Mesenchymal stem cell (in vitro differentiated cells and primary cell): Measurements from ENCODE around the gene EXD3.

ENCODE experiments used
- DNase-seq: peaks from one replicate; pipeline ENCODE4 v3.0.0-alpha.2; 2013
- H2AFZ ChIP-seq: one replicate; pipeline ENCODE4 v1.6.1; 2013; ENCODE audit warnings: low read depth, mild to moderate bottlenecking, control low read depth, inconsistent platforms, low read length, moderate library complexity
- H2AK5ac ChIP-seq: 2 replicates; pipeline ENCODE4 v1.6.1; 2013; ENCODE audit warnings: low read length, moderate library complexity, mild to moderate bottlenecking, inconsistent platforms; ENCODE audit not compliant: severe bottlenecking
- H2BK120ac ChIP-seq: one replicate; pipeline ENCODE4 v1.6.1; 2013; ENCODE audit warnings: low read depth, mild to moderate bottlenecking, inconsistent platforms, low read length, moderate library complexity
- H2BK12ac ChIP-seq, 2 experiments: one replicate each; pipeline ENCODE4 v1.6.1; 2013; ENCODE audit warnings: inconsistent platforms in 2 of 2, low read length in 2 of 2, mild to moderate bottlenecking in 2 of 2, moderate library complexity in 2 of 2, control low read depth in 1 of 2
- H2BK15ac ChIP-seq: one replicate; pipeline ENCODE4 v1.6.1; 2013; ENCODE audit warnings: mild to moderate bottlenecking, low read depth, inconsistent platforms; ENCODE audit not compliant: poor library complexity, severe bottlenecking
- H2BK5ac ChIP-seq: 2 replicates; pipeline ENCODE4 v1.6.1; 2013; ENCODE audit warnings: low read depth, mild to moderate bottlenecking, low read length, control low read depth, inconsistent platforms; ENCODE audit not compliant: poor library complexity, severe bottlenecking
- H3K14ac ChIP-seq, 2 experiments: one replicate each; pipeline ENCODE4 v1.6.1; 2013; ENCODE audit warnings: inconsistent platforms in 2 of 2, low read length in 2 of 2, control low read depth in 1 of 2, mild to moderate bottlenecking in 1 of 2, moderate library complexity in 1 of 2
- H3K18ac ChIP-seq, 2 experiments: one replicate each; pipeline ENCODE4 v1.6.1; 2013; ENCODE audit warnings: inconsistent platforms in 2 of 2, low read length in 2 of 2, control low read depth in 1 of 2, low read depth in 1 of 2, mild to moderate bottlenecking in 1 of 2
- H3K23ac ChIP-seq, 2 experiments: one replicate each; pipeline ENCODE4 v1.6.1; 2013; ENCODE audit warnings: inconsistent platforms in 2 of 2, low read length in 2 of 2, mild to moderate bottlenecking in 2 of 2, moderate library complexity in 2 of 2, control low read depth in 1 of 2
- H3K27ac ChIP-seq: 2 replicates; pipeline ENCODE4 v1.5.1; 2013; ENCODE audit warnings: mild to moderate bottlenecking, moderate library complexity, low read length, control low read depth, inconsistent platforms; ENCODE audit not compliant: poor library complexity, severe bottlenecking
- H3K27me3 ChIP-seq, 2 experiments: 2 replicates each; pipeline versions ENCODE4 v1.6.1 to v1.7.0; 2013; ENCODE audit warnings: low read length in 2 of 2, mild to moderate bottlenecking in 2 of 2, moderate library complexity in 2 of 2, control low read depth in 1 of 2, inconsistent platforms in 1 of 2; ENCODE audit not compliant: control insufficient read depth in 1 of 2, insufficient read depth in 1 of 2
- H3K36me3 ChIP-seq, 2 experiments: 2 replicates each; pipeline versions ENCODE4 v1.6.1 to v1.7.0; 2013; ENCODE audit warnings: low read length in 2 of 2, control low read depth in 1 of 2, inconsistent platforms in 1 of 2, low read depth in 1 of 2, mild to moderate bottlenecking in 1 of 2; ENCODE audit not compliant: insufficient read depth in 2 of 2, control insufficient read depth in 1 of 2
- H3K4ac ChIP-seq, 2 experiments: one replicate each; pipeline ENCODE4 v1.6.1; 2013; ENCODE audit warnings: inconsistent platforms in 2 of 2, low read length in 2 of 2, mild to moderate bottlenecking in 2 of 2, moderate library complexity in 2 of 2, control low read depth in 1 of 2, low read depth in 1 of 2
- H3K4me1 ChIP-seq: 2 replicates; pipeline ENCODE4 v1.6.1; 2013; ENCODE audit warnings: low read depth, low read length, control low read depth; ENCODE audit not compliant: control insufficient read depth, insufficient read depth
- H3K4me2 ChIP-seq: 2 replicates; pipeline ENCODE4 v1.6.1; 2013; ENCODE audit warnings: low read length, mild to moderate bottlenecking, inconsistent platforms; ENCODE audit not compliant: poor library complexity, severe bottlenecking
- H3K4me3 ChIP-seq, 2 experiments: 2 replicates each; pipeline versions ENCODE4 v1.5.1 to v1.7.0; 2013; ENCODE audit warnings: low read length in 2 of 2, mild to moderate bottlenecking in 2 of 2, control low read depth in 1 of 2, low read depth in 1 of 2; ENCODE audit not compliant: insufficient read depth in 1 of 2
- H3K79me1 ChIP-seq: replicated peaks from 2 replicates; pipeline ENCODE4 v1.6.1; 2013; ENCODE audit warnings: mild to moderate bottlenecking, control low read depth, low read length, inconsistent platforms; ENCODE audit not compliant: poor library complexity, severe bottlenecking
- H3K9ac ChIP-seq: 2 replicates; pipeline ENCODE4 v1.7.0; 2013; ENCODE audit warnings: mild to moderate bottlenecking, low read length, moderate library complexity
- H3K9me3 ChIP-seq: 2 replicates; pipeline ENCODE4 v1.7.0; 2013; ENCODE audit warnings: mild to moderate bottlenecking, low read length; ENCODE audit not compliant: control insufficient read depth
- H4K8ac ChIP-seq: one replicate; pipeline ENCODE4 v1.6.1; 2013; ENCODE audit warnings: inconsistent platforms, mild to moderate bottlenecking, low read length, moderate library complexity
- H4K91ac ChIP-seq: one replicate; pipeline ENCODE4 v1.6.1; 2013; ENCODE audit warnings: mild to moderate bottlenecking, low read length, inconsistent platforms
- WGBS: methylation state at CpG from one replicate; pipeline ENCODE4 v1.1.7; 2013; ENCODE audit warnings: mixed read lengths; 5-methylcytosine and 5-hydroxymethylcytosine counted together

EXD3 gene

GRCh38 chr9:137266585-137267453, 156.1 kb downstream of the EXD3 start:
- Histone ChIP-seq H4K91ac (peak overlapping the region; percentile 57), H3K4me3 (no peak overlapping the region), H2BK5ac (no peak overlapping the region), H3K4me1 (peaks cover 21% of the 10 kb centered on the region), H2AK5ac (no peak overlapping the region), H4K8ac (peak overlapping the region; percentile 46), H3K23ac (no peak overlapping the region), H3K18ac (peak overlapping the region; percentile 9 to 37), H2BK15ac (peak overlapping the region; percentile 12), H3K79me1 (peaks cover 45% of the 10 kb centered on the region), H3K4ac (peak overlapping the region in 1 of 2 experiments; percentile 37), H3K27me3 (no peaks in the 10 kb centered on the region), H3K14ac (peak overlapping the region in 1 of 2 experiments; percentile 47), H3K36me3 (peaks cover 70 to 86% of the 10 kb centered on the region in 2 experiments), H3K4me2 (no peak overlapping the region), H2AFZ (no peak overlapping the region), H3K9ac (no peak overlapping the region), H2BK120ac (peak overlapping the region; percentile 66), H2BK12ac (peak overlapping the region; percentile 69 to 75), H3K9me3 (no peaks in the 10 kb centered on the region), H3K27ac (no peak overlapping the region)
- no peak for DNase-seq
- WGBS: 94% methylated on average over 32 of the region's 34 CpGs

- no peak overlapping the region for H3K4me3 ChIP-seq
- peak overlapping the region; percentile 25 for H4K91ac ChIP-seq
- peaks cover 67 to 83% of the 10 kb centered on the region in 2 experiments for H3K36me3 ChIP-seq
- DNase-seq: no peak
- no peak overlapping the region for H3K9ac ChIP-seq
- H3K4me1 ChIP-seq: peaks cover 23% of the 10 kb centered on the region
- no peak overlapping the region for H2BK120ac ChIP-seq
- H3K9me3 ChIP-seq: no peaks in the 10 kb centered on the region
- no peak overlapping the region for H2BK5ac ChIP-seq
- H3K23ac ChIP-seq: no peak overlapping the region
- no peak overlapping the region for H3K14ac ChIP-seq
- peak overlapping the region; percentile 12 for H2BK15ac ChIP-seq
- H3K18ac ChIP-seq: no peak overlapping the region
- H3K79me1 ChIP-seq: peaks cover 48% of the 10 kb centered on the region
- no peak overlapping the region for H2AK5ac ChIP-seq
- H4K8ac ChIP-seq: peak overlapping the region; percentile 24
- H2AFZ ChIP-seq: no peak overlapping the region
- H3K27me3 ChIP-seq: no peaks in the 10 kb centered on the region
- WGBS: 97% methylated on average over 15 of the region's 15 CpGs
- no peak overlapping the region for H3K4me2 ChIP-seq
- no peak overlapping the region for H3K27ac ChIP-seq
- no peak overlapping the region for H3K4ac ChIP-seq
- peak overlapping the region in 1 of 2 experiments; percentile 73 for H2BK12ac ChIP-seq
Measured at GRCh38 chr9:137266162-137266527, 156.8 kb downstream of the EXD3 start.

- H3K36me3 ChIP-seq: peaks cover 62 to 79% of the 10 kb centered on the region in 2 experiments
- DNase-seq: no peak
- peaks cover 46% of the 10 kb centered on the region for H3K79me1 ChIP-seq
- H3K4me1 ChIP-seq: peaks cover 21% of the 10 kb centered on the region
- H3K23ac ChIP-seq: no peak overlapping the region
- H3K9me3 ChIP-seq: no peaks in the 10 kb centered on the region
- peak overlapping the region; percentile 25 for H4K91ac ChIP-seq
- no peaks in the 10 kb centered on the region for H3K27me3 ChIP-seq
- no peak overlapping the region for H3K18ac ChIP-seq
- no peak overlapping the region for H2AK5ac ChIP-seq
- H3K27ac ChIP-seq: no peak overlapping the region
- no peak overlapping the region for H3K14ac ChIP-seq
- no peak overlapping the region for H2BK5ac ChIP-seq
- no peak overlapping the region for H3K4me2 ChIP-seq
- H4K8ac ChIP-seq: no peak overlapping the region
- peak overlapping the region; percentile 12 for H2BK15ac ChIP-seq
- H2AFZ ChIP-seq: no peak overlapping the region
- no peak overlapping the region for H2BK120ac ChIP-seq
- H3K4me3 ChIP-seq: no peak overlapping the region
- H2BK12ac ChIP-seq: peak overlapping the region in 1 of 2 experiments; percentile 73
- no peak overlapping the region for H3K4ac ChIP-seq
- no peak overlapping the region for H3K9ac ChIP-seq
- WGBS: 96% methylated on average over 29 of the region's 29 CpGs
Measured at GRCh38 chr9:137265496-137266161, 157.3 kb downstream of the EXD3 start.

GRCh38 chr9:137264067-137264466, 158.9 kb downstream of the EXD3 start:
- H3K18ac ChIP-seq: no peak overlapping the region
- H3K4me3 ChIP-seq: no peak overlapping the region
- DNase-seq: no peak
- H2BK120ac ChIP-seq: no peak overlapping the region
- peaks cover 46% of the 10 kb centered on the region for H3K79me1 ChIP-seq
- no peak overlapping the region for H3K14ac ChIP-seq
- H3K9me3 ChIP-seq: no peaks in the 10 kb centered on the region
- no peak overlapping the region for H2AFZ ChIP-seq
- H3K27me3 ChIP-seq: no peaks in the 10 kb centered on the region
- no peak overlapping the region for H3K23ac ChIP-seq
- 98% methylated on average over 22 of the region's 22 CpGs for WGBS
- H2BK12ac ChIP-seq: no peak overlapping the region
- no peak overlapping the region for H2AK5ac ChIP-seq
- H3K4me2 ChIP-seq: no peak overlapping the region
- H3K4ac ChIP-seq: no peak overlapping the region
- H4K91ac ChIP-seq: no peak overlapping the region
- peaks cover 17% of the 10 kb centered on the region for H3K4me1 ChIP-seq
- no peak overlapping the region for H2BK15ac ChIP-seq
- H3K27ac ChIP-seq: no peak overlapping the region
- H4K8ac ChIP-seq: no peak overlapping the region
- H3K9ac ChIP-seq: no peak overlapping the region
- H3K36me3 ChIP-seq: peaks cover 56 to 74% of the 10 kb centered on the region in 2 experiments
- no peak overlapping the region for H2BK5ac ChIP-seq
